Esophagus squamous epithelium (tissue), 5 donors: Measurements from ENCODE around the gene AKAP12. TPM values are rescaled to one million over a fixed set of nuclear protein-coding genes. Genes with fewer than 3 reads are reported as not detected.

Experiments
- DNase-seq: peaks from one replicate; lab custom pipeline; 2025; lab: John Stamatoyannopoulos, UW
- H3K27ac ChIP-seq, 4 donors: fragments of 200-600 bp; sonication (generic); one replicate each; pipeline ENCODE4 v1.5.1; 2016 to 2019; ENCODE audit warnings: mild to moderate bottlenecking in 1 of 4
- H3K27me3 ChIP-seq, 4 donors: fragments of 200-600 bp; sonication (generic); 1 replicate in 3 of 4; 2 replicates in 1 of 4; pipeline versions ENCODE4 v1.5.1 to v1.6.0; 2017 to 2021; ENCODE audit warnings: antibody characterized with exemption in 1 of 4
- H3K36me3 ChIP-seq, 3 donors: fragments of 200-600 bp; sonication (generic); one replicate each; pipeline ENCODE4 v1.5.1; 2016 to 2019
- H3K4me1 ChIP-seq, 3 donors: fragments of 200-600 bp; sonication (generic); one replicate each; pipeline ENCODE4 v1.5.1; 2017 to 2019
- H3K4me3 ChIP-seq, 4 donors: fragments of 200-600 bp; sonication (generic); 1 replicate in 3 of 4; 2 replicates in 1 of 4; pipeline ENCODE4 v1.5.1; 2016 to 2019; ENCODE audit warnings: mild to moderate bottlenecking in 2 of 4, moderate library complexity in 1 of 4
- H3K9me3 ChIP-seq, 3 donors: fragments of 200-600 bp; sonication (generic); one replicate each; pipeline ENCODE4 v1.5.1; 2016 to 2019
- POLR2A ChIP-seq, 4 donors: fragments of 450-650 bp; IDR thresholded peaks; one replicate each; pipeline ENCODE4 v1.6.1; 2017; ENCODE audit warnings: antibody characterized with exemption in 4 of 4, mild to moderate bottlenecking in 4 of 4, moderate library complexity in 3 of 4
- WGBS, 2 donors: methylation state at CpG; one replicate each; pipeline ENCODE4 v1.1.5; 2018; 5-methylcytosine and 5-hydroxymethylcytosine counted together
- intact Hi-C: fragments of 100-400 bp; cut with DNase I; formaldehyde crosslinking; loops from one replicate; pipeline ENCODE4 v1.15.0; 2022
- total RNA-seq, 4 donors: library from RNA; depleted of rRNA; stranded (reverse); fragments of >200 nt; gene quantifications; one replicate each; pipeline ENCODE4 v1.1.0, GENCODE V29; 2016
- TF ChIP-seq, protein P1 (sequence below), 6 experiments: fragments of 450-650 bp in 4 of 6; fragments of 200-600 bp in 2 of 6; sonication (generic) in 2 of 6; IDR thresholded peaks; one replicate each; pipeline ENCODE4 v1.5.1; 2016 to 2019; ENCODE audit warnings: antibody characterized with exemption in 6 of 6, mild to moderate bottlenecking in 4 of 6, moderate library complexity in 4 of 6
- donor health status: DM: yes; HTN: yes; CAD: no.

AKAP12 gene
- total RNA-seq, 4 donors from 2014 or later, result 1.7 to 66.6 (median 11.4) TPM

DNA sequence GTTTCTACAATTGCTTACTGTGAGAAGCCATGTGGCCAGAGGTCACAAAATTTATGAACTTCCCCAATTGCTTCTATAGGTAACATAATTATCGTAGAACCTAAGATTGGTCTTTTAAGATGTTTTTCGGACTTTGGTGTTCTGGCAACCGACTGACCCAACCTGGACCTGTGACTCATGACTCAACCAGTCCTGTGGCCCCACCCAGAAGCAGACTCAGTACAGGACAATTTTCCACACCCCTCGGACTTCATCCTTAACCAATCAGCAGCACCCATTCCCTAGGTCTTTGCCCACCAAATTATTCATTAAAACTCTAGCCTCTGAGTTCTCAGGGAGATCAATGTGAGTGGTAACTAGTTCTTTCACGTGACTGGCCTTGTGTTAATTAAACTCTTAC lies 26.4 kb upstream of the AKAP12 start:
- Histone ChIP-seq H3K9me3 (no peaks in the 10 kb centered on the region), H3K4me1 (peaks cover 0 to 12% (median 0%) of the 10 kb centered on the region in 3 donors), H3K27me3 (no peaks in the 10 kb centered on the region), H3K4me3 (no peak overlapping the region), H3K36me3 (no peaks in the 10 kb centered on the region), H3K27ac (no peak overlapping the region)
- intact Hi-C loops, result no loop called here
- 90 to 91% methylated on average over 5 of the region's 5 CpGs for WGBS, 2 donors
- TF ChIP-seq, protein P1, sequence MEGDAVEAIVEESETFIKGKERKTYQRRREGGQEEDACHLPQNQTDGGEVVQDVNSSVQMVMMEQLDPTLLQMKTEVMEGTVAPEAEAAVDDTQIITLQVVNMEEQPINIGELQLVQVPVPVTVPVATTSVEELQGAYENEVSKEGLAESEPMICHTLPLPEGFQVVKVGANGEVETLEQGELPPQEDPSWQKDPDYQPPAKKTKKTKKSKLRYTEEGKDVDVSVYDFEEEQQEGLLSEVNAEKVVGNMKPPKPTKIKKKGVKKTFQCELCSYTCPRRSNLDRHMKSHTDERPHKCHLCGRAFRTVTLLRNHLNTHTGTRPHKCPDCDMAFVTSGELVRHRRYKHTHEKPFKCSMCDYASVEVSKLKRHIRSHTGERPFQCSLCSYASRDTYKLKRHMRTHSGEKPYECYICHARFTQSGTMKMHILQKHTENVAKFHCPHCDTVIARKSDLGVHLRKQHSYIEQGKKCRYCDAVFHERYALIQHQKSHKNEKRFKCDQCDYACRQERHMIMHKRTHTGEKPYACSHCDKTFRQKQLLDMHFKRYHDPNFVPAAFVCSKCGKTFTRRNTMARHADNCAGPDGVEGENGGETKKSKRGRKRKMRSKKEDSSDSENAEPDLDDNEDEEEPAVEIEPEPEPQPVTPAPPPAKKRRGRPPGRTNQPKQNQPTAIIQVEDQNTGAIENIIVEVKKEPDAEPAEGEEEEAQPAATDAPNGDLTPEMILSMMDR (IDR thresholded peaks at IDR 0.05), result no peak
- no peak for TF ChIP-seq POLR2A (IDR thresholded peaks at IDR 0.05)
- DNase-seq, result no peak

DNA sequence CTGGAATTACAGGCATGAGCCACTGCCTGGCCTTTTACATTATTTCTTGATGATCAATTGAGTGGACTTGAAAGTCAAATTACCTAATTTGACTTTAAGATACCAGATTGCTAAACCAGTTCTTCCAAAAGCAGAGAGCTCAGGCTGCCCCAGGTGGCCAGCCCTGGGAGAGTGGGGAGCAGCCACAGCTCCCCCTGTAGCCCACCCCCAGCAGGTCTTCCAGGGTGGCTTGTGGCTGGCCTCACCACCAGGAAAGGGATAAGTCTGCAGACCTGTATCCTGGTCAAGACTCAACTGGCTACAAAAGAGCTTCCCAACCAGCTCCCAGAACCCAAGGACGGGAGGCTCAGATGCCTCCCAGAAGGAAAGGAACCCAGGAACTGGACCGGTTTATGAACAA lies 23.8 kb upstream of the AKAP12 start:
- 81 to 82% methylated on average over 2 of the region's 2 CpGs for WGBS, 2 donors
- intact Hi-C loops, result no loop called here
- no peaks in the 10 kb centered on the region for H3K27me3 ChIP-seq

DNA sequence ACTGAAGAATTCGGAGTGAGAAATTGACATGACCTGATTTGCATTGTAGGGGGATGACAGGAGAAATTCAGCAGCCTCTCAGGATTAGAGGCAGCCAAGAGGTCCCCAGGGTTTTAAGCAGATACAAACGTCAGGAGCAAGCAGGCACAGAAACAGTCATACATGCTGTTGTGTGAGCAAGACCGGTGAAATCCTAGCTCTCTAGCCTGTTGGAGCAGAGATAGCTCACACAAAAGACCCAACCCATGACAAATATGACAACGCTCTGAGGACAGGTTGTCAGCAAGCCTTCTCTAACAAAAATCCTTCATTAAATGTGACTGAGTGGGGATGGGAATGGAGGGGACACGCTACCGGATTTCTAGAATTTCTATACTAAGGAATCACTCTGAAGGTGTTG lies 23.0 kb upstream of the AKAP12 start:
- no peaks in the 10 kb centered on the region for H3K9me3 ChIP-seq
- H3K27ac ChIP-seq, result no peak overlapping the region
- TF ChIP-seq, protein P1 (IDR thresholded peaks at IDR 0.05), result no peak
- TF ChIP-seq POLR2A (IDR thresholded peaks at IDR 0.05), result no peak
- no peaks in the 10 kb centered on the region for H3K27me3 ChIP-seq
- 64% methylated on average over 6 of the region's 6 CpGs for WGBS, 2 donors
- H3K36me3 ChIP-seq, result no peaks in the 10 kb centered on the region
- DNase-seq, result no peak
- intact Hi-C loops, result no loop called here
- no peaks in the 10 kb centered on the region for H3K4me1 ChIP-seq
- no peak overlapping the region for H3K4me3 ChIP-seq

More for the DNA sequence above, 23.8 kb upstream of the AKAP12 start:
- TF ChIP-seq POLR2A (IDR thresholded peaks at IDR 0.05), result no peak
- TF ChIP-seq, protein P1 (IDR thresholded peaks at IDR 0.05), result no peak
- H3K4me3 ChIP-seq, result no peak overlapping the region
- no peaks in the 10 kb centered on the region for H3K4me1 ChIP-seq
- DNase-seq, result no peak
- H3K27ac ChIP-seq, result no peak overlapping the region
- H3K9me3 ChIP-seq, result no peaks in the 10 kb centered on the region
- no peaks in the 10 kb centered on the region for H3K36me3 ChIP-seq

DNA sequence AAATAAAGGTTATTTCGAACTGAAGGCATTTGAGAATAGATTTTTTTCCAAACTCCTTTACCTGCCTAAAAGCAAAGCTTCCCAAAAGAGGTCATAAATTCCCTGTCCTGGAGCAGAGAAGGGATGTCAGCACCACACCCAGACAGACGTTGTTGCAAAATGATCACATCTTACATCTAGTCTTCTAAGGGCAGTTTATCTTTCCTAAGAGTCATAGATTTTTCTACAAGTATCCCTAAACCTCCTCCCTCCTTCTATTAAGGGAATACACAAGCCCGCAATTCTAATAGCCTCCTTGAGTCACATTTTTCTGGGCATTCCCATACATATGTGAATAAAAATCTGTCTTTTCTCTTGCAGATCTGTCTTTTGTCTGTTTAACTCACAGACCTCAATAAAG lies 20.6 kb upstream of the AKAP12 start:
- Histone ChIP-seq H3K4me1 (no peaks in the 10 kb centered on the region), H3K9me3 (no peaks in the 10 kb centered on the region), H3K4me3 (no peak overlapping the region), H3K36me3 (no peaks in the 10 kb centered on the region), H3K27ac (no peak overlapping the region), H3K27me3 (no peaks in the 10 kb centered on the region)
- TF ChIP-seq POLR2A (IDR thresholded peaks at IDR 0.05), result no peak
- TF ChIP-seq, protein P1 (IDR thresholded peaks at IDR 0.05), result no peak
- no peak for DNase-seq
- intact Hi-C loops, result no loop called here
- WGBS, 2 donors, result 72 to 74% methylated on average over 3 of the region's 3 CpGs

DNA sequence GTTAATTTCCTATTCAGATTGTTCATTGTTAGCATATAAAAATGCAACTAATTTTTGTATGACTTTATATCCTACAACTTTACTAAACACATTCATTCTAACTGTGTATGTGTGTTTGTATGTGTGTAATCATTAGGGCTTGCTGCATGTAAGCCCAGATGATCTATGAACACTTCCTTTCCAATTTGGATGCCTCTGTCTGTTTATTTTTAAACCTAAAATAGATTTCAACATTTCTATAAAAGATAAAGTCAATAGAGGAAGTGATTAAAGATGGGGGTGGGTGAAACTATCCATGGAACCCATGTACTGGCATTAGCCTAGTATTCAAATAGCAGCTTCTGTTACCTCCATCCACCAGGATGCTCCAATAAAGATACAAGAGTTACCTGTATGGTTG lies 15.7 kb upstream of the AKAP12 start:
- Histone ChIP-seq H3K4me3 (no peak overlapping the region), H3K36me3 (no peaks in the 10 kb centered on the region), H3K27ac (no peak overlapping the region), H3K9me3 (no peaks in the 10 kb centered on the region), H3K4me1 (no peaks in the 10 kb centered on the region), H3K27me3 (no peaks in the 10 kb centered on the region)
- TF ChIP-seq POLR2A (IDR thresholded peaks at IDR 0.05), result no peak
- TF ChIP-seq, protein P1 (IDR thresholded peaks at IDR 0.05), result no peak
- DNase-seq, result no peak
- intact Hi-C loops, result no loop called here
